Effector CD4-positive, alpha-beta T cell (primary cell): ENCODE data around the gene RAB6A.
"Not testable (repeated sequence)": the region's sequence is repeated elsewhere in the genome, so short reads cannot be mapped to it uniquely, and the experiment has no call there.

Source experiments
- DNase-seq: peaks from one replicate; pipeline ENCODE4 v3.0.0-alpha.2; 2020

The RAB6A gene

GRCh38 chr11:73761403-73761945 lies 600 bp upstream of the RAB6A start:
- no peak for DNase-seq

DNA sequence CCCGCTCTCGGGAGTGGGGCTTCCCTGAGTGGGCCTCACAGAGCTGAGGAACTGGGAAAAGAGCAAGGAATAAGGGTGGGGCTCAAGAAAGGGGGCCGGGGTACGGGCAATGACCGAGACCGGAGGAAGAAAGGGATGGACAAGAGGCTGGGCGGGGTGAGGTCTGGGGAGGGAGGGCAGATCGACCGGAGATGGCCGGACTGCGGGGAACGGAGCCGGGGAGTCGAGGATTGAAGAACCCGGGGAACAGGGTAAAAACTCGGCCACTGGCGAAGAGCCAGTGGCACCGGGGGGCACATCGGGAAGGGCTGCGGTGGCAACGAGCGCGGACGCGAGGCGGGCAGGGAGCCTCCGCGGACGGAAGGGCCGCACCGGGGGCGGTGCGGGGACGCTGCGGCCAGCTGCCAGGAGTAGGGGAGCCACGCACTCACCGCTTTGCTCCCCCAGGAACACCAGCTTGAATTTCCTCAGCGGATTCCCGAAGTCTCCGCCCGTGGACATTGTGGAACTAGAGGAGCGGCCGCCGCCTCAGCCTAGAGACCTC lies 667 bp downstream of the RAB6A start:
- DNase-seq, result no peak

GRCh38 chr11:73759610-73760134 lies 1.2 kb downstream of the RAB6A start:
- no peak for DNase-seq

DNA sequence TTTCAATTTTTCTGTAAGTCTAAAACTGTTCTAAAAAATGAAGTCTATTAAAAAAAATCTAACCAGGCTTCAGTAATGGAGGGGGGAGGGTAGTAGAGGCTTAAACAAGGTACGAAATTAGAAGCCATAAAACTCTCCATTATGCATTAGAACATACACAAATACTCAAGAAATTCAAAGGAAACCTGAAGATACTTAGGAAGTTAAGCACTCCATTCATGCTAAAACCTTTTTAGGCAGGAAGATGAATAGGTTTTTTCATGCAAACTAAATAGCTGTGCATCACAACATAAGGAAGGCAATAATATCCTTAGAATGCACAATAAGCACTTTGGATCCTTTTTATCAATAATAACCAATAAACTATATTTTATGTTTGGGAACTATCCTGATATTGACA lies 2.4 kb downstream of the RAB6A start:
- DNase-seq, result no peak

GRCh38 chr11:73757598-73757997 lies 3.3 kb downstream of the RAB6A start:
- no peak for DNase-seq

DNA sequence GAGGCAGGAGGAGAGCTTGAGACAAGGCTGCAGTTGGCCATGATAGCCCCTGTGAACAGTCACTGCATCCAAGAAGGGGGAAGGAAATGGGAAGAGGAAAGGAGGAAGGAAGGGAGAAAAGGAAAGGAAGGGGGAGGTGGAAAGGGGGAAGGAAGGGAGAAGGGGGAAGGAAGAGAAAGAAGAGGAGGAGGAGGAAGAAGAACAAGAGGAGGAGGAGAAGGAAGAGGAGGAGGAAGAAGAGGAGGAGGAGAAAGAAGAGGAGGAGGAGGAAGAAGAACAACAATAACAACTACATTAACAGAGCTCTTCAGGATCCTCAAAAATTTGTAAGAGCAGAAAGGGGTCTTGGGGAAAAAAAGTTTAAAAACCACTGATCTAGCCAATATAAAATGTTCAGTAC lies 5.2 kb downstream of the RAB6A start:
- no peak for DNase-seq

GRCh38 chr11:73753938-73754337 lies 6.9 kb downstream of the RAB6A start:
- no peak for DNase-seq

- DNase-seq, result no peak
Measured at GRCh38 chr11:73752903-73753302, 8.0 kb downstream of the RAB6A start.

GRCh38 chr11:73752216-73752867 lies 8.5 kb downstream of the RAB6A start:
- no peak for DNase-seq

DNA sequence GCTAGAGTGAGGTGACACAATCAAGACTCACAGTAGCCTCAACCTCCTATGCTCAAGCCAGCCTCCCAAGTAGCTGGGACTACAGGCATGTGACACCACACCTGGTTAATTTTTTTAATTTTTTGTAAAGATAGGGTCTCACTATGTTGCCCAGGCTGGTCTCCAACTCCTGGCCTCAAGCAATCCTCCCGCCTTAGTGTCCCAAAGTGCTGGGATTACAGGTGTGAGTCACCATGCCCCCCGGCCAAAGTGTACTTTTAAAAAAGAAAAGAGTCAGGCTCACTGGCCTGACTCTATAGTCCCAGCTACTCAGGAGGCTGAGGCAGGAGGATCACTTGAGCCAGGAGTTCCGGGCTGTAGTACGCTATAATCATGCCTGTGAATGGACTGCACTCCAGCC lies 10.0 kb downstream of the RAB6A start:
- DNase-seq, result not testable (repeated sequence)

DNA sequence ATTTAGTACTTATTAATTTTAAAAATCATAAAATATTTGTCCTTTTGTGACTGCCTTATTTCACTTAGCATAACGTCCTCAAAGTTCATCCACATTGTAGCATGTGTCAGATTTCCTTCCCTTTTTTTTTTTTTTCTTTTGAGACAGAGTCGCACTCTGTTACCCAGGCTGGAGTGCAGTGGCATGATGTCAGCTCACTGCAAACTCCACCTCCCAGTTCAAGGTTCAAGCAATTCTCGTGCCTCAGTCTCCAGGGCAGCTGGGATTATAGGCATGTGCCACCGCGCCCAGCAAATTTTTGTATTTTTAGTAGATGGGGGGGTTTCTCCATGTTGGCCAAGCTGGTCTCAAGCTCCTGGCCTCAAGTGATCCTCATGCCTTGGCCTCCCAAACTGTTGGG lies 10.6 kb downstream of the RAB6A start:
- DNase-seq, result no peak

GRCh38 chr11:73749118-73749517 lies 11.8 kb downstream of the RAB6A start:
- DNase-seq, result no peak

DNA sequence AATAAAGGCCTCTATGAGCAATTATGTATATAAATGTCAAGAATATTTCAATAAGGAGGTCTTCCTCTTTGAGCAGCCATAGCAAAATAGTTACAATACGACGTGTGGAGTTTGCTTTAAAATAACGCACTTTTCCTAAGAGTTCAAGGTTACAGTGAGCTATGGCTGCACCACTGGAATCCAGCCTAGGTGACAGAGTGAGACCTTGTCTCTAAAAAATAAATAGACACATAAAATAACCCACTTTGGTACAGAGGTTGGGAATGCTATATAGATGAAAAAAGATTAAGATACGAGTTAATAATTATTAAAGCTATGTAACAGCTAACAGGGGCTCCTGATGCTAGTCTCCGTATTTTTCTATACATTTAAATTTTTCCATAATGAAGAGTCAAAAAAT lies 12.6 kb downstream of the RAB6A start:
- no peak for DNase-seq

DNA sequence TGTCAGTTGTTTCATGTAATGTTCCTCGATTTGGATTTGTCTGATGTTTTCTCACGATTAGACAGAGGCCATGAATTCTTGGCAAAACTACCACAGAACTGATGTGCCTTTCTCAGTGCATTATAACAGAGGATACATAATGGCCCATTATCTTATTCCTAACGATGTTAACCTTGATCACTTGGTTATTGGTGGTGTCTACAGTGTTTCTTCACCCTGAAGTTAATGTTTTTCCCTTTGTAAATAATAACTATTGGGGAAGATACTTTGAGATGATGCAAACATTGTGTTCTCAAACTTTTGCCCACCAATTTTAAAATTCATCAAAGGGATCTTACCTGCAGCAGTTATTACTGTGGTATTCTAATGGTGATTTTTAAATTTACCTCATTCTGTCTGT lies 13.1 kb downstream of the RAB6A start:
- DNase-seq, result no peak

DNA sequence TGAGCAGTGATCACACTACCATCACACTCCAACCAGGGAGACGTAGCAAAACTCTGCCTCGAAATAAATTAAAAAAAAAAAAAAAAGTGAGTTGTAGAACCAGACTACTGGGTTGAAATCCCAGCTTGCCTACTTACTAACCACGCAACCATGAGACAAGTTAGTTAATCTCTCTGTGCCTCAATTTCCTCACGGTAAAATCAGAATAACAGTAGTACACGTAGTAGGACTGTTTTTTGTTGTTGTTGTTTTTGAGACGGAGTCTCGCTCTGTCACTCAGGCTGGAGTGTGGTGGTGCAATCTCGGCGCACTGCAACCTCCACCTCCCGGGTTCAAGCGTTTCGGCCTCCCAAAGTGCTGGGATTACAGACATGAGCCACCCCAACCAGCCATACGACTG lies 14.2 kb downstream of the RAB6A start:
- DNase-seq, result no peak

GRCh38 chr11:73743045-73743444 lies 17.8 kb downstream of the RAB6A start:
- no peak for DNase-seq

GRCh38 chr11:73735959-73736358 lies 24.9 kb downstream of the RAB6A start:
- not testable (repeated sequence) for DNase-seq

GRCh38 chr11:73734993-73735392 lies 25.9 kb downstream of the RAB6A start:
- DNase-seq, result no peak

DNA sequence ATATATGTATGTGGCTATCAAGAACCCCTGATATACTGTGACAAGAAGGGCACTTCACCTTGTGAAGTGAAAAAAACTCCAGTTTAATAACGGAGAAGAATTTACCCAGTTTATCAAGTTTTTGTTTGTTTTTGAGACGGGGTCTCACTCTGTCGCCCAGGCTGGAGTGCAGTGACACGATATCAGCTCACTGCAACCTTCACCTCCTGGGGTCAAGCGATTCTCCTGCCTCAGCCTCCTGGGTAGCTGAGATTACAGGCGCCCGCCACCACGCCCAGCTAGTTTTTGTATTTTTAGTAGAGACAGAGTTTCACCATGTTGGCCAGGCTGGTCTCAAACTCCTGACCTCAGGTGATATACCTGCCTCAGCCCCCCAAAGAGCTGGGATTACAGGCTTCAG lies 26.9 kb downstream of the RAB6A start:
- DNase-seq, result not testable (repeated sequence)

DNA sequence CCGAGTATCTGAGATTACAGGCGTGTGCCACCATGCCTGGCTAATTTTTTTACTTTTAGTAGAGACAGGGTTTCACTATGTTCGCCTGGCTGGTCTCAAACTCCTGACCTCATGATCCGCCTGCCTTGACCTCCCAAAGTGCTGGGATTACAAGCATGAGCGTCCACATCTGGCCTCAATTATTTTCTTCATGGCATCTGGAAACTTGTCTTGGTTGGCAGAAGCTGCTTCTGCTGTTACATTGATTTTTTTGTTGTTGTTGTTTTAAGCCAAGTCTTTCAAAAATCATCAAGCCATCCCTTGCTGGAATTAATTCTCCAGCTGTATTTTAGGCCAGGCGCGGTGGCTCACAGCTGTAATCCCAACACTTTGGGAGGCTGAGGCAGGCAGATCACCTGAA lies 27.9 kb downstream of the RAB6A start:
- DNase-seq, result not testable (repeated sequence)

- no peak for DNase-seq
Measured at GRCh38 chr11:73729594-73730206, 31.2 kb downstream of the RAB6A start.

GRCh38 chr11:73728000-73728399 lies 32.9 kb downstream of the RAB6A start:
- DNase-seq, result no peak

DNA sequence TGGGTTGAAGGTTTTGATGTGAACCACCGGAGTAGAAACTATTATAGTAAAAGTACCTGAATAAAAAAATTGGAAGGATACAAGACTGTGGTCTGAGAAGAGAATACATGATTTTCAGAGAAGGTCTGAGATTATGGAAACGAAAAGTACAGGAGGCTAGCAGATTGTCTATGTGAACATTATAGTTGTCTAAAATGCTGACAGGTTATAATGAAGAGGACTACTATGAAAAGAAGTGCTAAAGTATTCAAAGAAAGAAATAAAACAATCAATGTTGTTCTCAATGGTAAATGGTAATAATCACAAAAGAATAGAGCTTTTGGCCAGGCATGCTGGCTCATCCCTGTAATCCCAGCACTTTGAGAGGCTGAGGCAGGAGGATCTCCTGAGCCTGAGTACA lies 34.0 kb downstream of the RAB6A start:
- no peak for DNase-seq

DNA sequence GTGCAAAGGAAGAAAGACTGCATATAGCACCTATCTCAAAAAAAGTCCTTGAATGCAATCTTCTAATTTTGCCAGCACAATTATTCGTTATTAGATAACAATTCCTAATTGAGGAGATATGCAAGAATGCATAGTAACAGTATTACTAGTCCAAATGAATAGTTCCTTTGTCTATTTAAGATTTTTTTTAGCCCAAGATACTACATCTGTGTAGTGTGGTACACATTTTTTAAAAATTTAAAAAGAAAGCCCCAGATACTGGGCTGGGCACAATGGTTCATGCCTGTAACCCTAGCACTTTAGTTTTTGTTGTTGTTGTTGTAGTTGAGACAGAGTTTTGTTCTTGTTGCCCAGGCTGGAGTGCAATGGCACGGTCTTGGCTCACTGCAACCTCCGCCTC lies 43.7 kb downstream of the RAB6A start:
- no peak for DNase-seq
